Subcutaneous adipose tissue (tissue), 4 donors: ENCODE data around the gene TLL2. TPM values are rescaled to one million over a fixed set of nuclear protein-coding genes. Genes with fewer than 3 reads are reported as not detected.

Experiments used
- CTCF ChIP-seq: fragments of 450-650 bp; IDR thresholded peaks from one replicate; pipeline ENCODE4 v1.5.1; 2016; ENCODE audit warnings: low read depth, mild to moderate bottlenecking, control low read depth, antibody characterized with exemption, moderate library complexity
- total RNA-seq, 4 donors: library from RNA; depleted of rRNA; stranded (reverse); fragments of >200 nt; gene quantifications; one replicate each; pipeline ENCODE4 v1.1.0, GENCODE V29; 2016

The TLL2 gene
- total RNA-seq, 4 donors from 2014 or later = not detected

- TF ChIP-seq CTCF = no peak
Observed at GRCh38 chr10:96495544-96495943, 18.2 kb downstream of the TLL2 start.

DNA sequence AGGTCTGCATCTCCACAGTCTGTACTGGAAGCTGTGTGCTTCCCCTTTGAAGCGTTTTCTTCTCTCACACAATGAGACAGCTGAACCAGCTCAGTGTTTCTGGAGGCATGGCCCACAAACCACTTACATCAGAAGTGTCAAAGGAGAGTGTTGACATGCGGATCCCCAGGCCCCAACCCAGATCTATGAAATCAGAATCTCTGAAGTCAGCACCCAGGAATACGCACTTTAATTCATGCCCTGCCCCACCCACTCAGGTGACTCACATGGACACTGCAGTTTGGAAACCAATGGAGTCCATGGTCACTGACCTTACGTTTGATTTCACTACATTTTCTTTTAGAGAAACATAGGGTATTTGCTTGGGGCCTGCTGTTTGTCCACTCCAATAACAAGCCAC, 19.0 kb downstream of the TLL2 start:
- no peak for TF ChIP-seq CTCF

DNA sequence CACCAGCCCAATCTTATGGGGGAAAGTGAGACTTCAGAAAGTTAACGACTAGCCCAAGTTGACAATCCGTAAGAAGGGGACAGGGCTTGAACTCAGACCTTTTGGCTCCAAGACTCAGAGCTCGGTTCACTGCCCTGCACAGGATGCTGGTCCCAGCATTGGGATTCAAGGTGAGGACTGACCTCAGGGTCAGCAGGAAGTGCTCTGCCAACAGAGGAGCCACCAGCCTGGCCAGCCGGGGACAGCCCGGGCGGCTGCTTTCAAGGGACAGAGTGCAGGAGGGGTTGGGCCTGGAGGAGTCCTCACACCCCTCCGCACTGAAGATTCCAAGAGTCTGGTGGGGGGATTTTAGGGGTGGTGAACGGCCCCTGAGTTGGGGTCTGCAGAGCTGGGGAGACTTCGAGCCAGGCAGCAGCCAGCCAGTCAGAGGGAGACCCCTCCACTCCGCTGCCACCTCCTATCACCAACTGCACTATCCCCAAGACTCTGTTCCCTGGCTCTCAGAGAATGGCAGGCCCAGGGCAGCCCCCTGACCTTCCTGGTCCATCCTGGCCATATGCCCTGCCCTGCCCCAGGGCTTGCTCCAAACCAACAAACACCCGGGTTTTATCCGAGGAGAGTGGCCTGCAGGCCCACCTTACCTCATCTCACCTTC, 19.7 kb downstream of the TLL2 start:
- TF ChIP-seq CTCF = no peak

DNA sequence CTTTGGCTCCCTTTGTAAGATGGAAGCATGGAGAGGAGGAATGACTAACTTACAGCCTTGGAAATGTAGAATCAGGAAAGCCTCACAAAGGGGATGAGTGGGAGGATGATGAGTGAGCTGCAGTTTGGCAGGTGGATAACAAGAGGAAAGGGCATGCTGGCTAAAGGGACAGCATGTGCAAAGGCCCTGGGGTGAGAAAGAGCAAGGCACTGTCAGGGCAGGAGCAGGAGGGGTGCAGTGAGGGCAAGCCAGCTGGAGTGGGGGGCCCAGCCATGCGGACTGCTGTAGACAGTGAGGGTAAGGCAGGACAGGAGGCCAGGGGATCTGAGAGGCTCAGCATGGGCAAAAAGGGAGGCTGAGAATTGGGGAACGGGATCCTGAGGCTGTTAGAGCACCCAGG, 20.5 kb downstream of the TLL2 start:
- no peak for TF ChIP-seq CTCF

GRCh38 chr10:96491303-96491702, 22.4 kb downstream of the TLL2 start:
- TF ChIP-seq CTCF = no peak

DNA sequence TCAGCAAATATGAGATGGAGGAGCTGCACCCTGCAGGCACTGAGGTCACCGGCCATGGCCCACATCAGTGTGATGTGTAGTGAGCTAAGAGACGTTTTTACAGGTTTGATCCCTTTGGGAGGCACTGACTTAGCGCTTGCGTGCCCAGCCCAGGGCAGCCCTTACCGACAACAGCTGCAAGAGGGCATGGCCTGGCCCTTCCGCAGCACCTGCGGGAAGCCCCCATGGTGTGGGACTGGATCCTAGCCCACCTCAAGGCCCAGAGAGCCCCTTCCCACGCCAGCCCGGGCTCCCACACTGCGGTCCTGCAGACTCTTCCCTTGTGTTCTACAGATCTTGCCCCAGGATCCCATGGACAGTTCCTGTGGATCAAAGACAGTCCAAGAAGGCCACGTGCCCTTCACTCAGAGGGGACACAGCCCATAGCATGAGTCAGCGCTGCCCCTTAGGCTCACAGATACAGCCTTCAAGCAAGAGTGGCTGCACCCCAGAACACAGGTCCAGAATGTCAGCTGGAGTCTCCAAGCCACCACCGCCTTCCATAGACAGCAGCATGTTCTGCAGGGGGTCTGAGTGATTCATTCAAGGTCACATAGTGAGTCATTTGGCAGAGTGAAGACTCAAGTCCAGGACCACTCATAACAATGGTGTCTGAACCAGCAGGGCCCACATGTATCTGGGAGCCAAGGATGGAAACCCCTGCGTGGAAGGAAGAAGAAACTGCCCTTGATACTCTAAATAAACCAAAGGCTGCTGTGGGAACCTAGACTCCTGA, 25.4 kb downstream of the TLL2 start:
- no peak for TF ChIP-seq CTCF

GRCh38 chr10:96482815-96483588, 30.7 kb downstream of the TLL2 start:
- no peak for TF ChIP-seq CTCF
